Hematopoietic multipotent progenitor cell treated with erythropoietin and hydrocortisone succinate and interleukin-3 and kit ligand, for 6 days (in vitro differentiated cells): ENCODE results near the gene NME4.
"Not testable (repeated sequence)": the region's sequence is repeated elsewhere in the genome, so short reads cannot be mapped to it uniquely, and the experiment has no call there.

Source experiments
- DNase-seq: peaks from one replicate; pipeline ENCODE4 v3.0.0-alpha.2; 2015

Gene NME4

DNA sequence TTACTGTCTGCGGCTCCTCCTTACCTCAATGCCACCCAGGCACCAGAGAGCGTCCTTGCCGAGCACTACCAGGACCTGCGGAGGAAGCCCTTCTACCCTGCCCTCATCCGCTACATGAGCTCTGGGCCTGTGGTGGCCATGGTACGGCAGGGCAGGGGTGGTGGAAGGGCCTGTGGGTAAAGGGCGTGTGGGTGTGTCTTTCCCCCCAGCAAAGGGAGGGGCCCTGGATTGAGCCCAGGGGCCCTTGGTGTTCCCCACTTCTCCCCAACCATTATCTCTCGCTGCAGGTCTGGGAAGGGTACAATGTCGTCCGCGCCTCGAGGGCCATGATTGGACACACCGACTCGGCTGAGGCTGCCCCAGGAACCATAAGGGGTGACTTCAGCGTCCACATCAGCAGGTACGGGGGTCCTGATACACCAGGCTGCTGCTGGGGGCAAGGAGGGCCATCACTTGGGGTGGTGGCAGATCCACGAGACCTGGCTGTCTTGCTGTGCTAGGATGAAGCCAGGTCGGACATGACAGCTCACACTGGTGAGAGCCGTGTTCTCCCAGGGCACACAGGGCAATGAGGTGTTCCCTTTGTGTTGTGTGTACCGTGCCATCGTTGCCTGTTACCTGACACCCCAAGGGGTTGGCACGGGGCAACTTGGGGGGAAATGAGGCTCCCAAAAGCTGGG is 2.5 kb downstream of the NME4 start:
- peak; percentile 93 for DNase-seq

DNA sequence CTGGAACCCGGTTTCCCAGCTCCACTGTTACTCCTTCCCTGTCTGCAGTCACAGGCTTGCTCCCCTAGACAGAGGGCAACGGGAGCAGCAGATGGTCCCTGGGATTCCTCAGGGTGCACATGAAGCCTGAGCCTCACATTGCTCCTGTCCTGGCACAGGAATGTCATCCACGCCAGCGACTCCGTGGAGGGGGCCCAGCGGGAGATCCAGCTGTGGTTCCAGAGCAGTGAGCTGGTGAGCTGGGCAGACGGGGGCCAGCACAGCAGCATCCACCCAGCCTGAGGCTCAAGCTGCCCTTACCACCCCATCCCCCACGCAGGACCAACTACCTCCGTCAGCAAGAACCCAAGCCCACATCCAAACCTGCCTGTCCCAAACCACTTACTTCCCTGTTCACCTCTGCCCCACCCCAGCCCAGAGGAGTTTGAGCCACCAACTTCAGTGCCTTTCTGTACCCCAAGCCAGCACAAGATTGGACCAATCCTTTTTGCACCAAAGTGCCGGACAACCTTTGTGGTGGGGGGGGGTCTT is 3.1 kb downstream of the NME4 start:
- DNase-seq = peak; percentile 61

DNA sequence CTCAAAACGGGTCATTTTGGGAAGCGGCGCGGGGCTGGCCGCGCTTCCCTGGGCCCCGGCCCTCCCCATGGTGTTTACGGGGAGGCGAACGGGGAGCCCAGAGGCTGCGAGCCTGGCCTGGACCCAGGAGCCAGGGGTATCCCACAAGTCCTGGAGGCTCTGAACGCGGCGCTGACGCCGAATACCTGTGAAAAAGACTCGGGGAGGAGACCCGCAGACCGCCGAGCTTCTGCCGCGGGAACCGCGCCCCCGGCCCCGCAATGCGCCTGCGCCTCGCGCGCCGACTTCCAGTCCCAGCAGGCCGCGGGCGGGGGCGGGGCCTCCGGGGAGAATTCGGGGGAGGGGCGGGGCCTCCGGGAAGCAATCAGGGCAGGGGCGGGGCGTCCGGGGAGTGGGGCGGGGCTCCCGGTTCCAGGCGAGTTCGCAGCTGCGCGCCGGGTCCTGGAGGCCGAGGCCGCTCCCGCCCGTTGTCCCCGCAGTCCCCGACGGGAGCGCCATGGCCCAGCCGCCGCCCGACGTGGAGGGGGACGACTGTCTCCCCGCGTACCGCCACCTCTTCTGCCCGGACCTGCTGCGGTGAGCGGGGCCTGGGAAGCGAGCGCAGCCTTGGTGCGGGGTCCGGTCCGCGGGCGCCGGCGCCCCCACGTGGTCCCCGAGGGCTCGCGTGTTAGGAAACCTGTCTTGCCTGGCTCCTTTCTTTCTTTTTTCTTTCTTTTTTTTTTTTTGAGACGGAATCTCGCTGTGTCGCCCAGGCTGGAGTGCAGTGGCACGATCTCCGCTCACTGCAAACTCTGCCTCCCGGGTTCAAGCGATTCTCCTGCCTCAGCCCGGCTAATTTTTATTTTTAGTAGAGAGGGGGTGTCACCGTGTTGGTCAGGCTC is 4.7 kb downstream of the NME4 start, which contains the start of gene DECR2:
DECR2 (plus strand) TSS at position 418 of the 881 bp plus-strand sequence; CDS start at position 497, 79 bp downstream.
- DNase-seq = peak; percentile 95

DNA sequence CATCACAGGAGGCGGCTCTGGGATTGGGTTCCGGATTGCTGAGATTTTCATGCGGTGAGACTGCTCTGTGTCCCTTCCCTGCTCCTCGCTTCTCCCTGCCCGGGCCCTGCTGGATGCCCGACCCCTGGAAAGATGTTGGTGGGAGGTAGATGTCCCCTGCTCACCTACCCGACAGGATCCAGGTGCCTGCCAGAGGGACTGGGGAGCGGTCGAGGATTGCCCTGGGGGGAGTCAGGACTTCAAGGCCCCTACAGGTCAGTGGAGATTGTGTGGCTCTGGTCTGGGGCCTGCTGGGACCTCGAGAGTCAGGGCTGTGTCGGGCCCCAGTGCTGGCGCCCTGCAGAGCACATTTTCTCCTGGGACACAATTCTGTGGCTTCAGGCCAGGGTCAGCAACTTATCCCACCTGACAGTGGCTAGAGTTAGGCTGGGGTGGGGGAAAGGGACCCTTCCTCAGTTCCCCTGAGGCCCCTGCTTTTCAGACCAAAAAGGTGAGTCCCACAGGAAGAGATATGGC is 8.0 kb downstream of the NME4 start:
- peak; percentile 2 for DNase-seq

DNA sequence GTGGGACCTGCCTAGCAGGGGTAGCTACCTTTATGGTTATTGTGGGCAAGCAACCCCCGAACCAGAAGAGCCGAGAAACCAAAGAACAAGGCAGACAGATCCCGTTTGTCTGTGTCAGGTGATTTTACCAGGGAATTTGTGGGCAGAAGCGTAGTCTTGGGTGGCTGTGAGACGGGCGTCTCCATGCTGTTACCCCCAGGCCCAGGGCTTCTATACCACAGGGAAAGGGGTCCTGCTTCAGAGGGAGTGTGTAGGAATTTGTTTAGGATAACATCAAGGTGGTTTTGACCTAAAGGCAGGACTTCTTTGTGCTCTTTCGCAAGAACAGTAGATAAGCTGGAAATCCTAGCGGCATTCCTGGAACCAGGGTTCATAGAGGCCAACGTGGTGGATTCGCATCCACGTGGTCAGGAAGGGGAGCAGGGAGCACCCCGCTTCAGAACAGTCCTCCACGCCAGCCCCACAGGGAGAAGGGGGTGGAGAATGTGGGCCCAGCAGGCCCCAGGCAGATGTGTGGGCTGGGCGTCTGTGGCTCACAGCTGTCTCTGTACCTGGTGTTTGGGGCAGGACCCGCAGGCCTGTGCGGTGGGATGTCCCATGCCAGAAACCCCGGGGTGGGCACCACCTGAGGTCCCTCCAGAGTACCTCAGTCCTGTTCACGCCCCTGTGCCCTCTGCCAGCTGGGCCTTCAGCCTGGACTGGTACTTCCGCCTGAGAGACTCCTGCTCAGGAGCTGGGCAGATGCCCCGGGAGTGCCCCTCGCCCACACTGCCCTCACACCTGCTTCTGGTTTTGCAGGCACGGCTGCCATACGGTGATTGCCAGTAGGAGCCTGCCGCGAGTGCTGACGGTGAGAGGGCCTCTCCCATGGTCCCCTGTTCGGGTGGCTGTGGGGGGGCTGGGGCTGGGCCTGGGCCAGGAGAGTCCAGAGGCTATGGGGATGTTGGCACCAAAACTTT is 8.8 kb downstream of the NME4 start:
- peak; percentile 4 for DNase-seq

DNA sequence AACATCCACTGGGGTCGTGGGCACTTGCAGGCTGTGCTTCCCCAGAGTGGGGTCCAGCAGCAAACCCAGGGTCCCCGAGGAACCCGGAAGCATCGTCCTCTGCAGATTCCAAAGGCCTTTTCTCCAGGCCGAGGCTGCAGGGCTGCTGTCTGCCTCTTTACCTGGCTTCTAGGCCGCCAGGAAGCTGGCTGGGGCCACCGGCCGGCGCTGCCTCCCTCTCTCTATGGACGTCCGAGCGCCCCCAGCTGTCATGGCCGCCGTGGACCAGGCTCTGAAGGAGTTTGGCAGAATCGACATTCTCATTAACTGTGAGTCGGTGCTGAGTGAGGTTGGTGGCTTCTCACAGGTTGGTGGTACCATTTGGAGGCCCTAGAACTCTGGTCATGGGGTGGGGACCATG is 10.3 kb downstream of the NME4 start:
- DNase-seq = no peak

DNA sequence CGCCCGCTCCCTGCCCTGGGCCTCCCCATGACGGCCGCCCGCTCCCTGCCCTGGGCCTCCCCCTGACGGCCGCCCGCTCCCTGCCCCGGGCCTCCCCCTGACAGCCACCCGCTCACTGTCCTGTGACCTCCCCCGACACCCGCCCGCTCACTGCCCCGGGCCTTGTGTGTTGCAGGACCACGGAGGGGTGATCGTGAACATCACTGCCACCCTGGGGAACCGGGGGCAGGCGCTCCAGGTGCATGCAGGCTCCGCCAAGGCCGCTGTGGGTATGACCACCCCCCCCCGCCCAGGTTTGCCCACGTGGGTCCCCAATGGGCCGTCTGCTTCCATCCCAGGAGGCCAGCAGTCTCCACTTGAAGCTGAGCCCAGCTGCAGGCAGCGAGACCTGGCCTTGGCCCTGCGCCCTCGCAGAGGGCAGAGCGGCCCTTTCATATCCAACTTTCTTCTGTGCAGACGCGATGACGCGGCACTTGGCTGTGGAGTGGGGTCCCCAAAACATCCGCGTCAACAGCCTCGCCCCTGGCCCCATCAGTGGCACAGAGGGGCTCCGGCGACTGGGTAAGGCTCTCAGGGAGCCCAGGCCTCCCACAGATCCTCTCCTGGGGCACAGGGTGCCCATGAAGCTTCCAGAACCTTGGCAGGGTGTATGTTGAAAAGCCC is 13.6 kb downstream of the NME4 start:
- DNase-seq = no peak

DNA sequence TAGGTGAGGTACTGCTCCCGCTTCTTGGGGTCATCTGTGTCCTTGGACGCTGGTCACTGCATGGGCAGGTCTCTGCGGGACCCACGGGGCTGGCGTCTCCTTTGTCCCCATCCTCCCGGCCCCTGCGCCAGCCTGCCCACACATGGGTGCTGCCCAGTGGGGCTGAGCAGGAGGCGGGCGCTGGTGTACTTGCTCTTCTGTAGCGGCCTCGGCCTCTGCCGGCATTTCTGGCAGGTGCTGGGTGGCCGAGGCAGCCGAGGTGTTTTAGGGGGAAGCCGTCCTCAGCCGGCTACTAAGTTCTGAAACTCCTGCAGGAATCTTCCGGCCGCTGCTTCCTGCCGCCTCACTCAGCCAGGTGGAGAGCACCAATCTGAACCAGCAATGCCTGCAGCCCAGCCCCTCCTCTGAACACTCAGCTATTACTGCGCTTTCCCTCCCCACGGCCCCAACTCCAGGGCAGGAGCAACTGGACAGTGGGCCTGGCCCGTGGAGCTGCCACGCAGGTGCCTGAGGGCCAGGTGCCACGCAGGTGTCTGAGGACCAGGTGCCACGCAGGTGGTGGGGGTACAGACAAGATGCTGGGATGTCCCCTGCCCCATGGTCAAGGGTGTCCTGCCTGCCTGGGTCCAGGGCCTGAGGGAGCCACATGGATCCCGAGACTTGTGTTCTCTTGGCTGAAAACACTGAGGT is 14.7 kb downstream of the NME4 start:
- DNase-seq = no peak

DNA sequence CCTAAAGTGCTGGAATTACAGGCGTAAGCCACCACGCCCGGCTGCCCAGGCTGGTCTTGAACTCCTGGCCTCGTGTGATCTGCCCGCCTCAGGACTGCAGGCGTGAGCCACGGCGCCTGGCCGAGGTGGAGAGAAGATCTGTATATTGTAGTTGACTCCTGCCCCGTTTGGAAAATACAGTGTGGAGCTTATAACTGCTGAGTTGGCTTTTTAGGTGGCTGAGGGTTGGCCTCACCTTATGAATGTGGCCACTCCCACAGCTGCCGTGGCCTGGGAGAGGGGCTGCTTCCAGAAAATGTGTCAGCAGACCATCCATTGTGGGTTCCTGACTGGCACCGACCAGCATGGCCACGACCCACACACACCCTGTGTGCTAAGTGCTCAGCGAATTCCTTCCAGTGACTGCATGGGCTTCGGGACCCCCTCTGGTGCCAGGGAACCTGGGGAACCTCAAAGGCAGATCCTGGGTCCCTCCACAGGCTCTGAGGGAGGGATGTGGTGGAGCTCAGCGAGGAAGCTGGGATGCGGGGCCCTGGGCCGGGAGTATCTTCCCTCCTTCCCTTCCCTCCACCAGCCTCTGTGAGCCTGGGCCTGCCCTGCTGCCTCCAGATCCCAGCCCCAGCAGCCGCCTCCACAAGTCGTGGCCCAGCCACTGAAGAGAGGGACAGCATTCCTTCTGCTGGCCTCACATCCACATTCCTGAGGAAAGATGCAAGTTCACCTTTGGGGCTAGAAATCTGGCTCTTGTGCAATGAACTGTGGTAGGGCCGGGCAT is 17.6 kb downstream of the NME4 start:
- no peak for DNase-seq

DNA sequence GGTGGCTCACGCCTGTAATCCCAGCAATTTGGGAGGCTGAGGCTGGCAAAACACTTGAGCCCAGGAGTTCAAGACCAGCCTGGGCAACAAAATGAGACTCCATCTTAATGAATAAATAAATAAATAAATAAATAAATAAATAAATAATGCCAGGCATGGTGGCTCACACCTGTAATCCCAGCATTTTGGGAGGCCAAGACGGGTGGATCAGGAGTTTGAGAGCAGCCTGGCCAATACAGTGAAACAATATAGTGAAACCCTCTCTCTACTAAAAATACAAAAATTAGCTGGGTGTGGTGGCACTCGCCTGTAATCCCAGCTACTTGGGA is 18.1 kb downstream of the NME4 start:
- not testable (repeated sequence) for DNase-seq

DNA sequence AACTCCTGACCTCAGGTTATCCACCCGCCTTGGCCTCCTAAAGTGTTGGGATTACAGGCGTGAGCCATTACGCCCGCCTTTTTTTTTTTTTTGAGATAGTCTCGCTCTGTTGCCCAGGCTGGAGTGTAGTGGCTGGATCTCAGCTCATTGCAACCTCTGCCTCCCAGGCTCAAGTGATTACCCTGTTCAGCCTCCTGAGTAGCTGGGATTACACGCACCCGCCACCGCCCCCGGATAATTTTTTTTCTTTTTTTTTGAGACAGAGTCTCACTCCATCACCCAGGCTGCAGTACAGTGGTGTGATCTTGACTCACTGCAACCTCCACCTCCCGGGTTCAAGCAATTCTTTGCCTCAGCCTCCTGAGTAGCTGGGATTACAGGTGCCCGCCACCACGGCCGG is 25.2 kb downstream of the NME4 start:
- not testable (repeated sequence) for DNase-seq

DNA sequence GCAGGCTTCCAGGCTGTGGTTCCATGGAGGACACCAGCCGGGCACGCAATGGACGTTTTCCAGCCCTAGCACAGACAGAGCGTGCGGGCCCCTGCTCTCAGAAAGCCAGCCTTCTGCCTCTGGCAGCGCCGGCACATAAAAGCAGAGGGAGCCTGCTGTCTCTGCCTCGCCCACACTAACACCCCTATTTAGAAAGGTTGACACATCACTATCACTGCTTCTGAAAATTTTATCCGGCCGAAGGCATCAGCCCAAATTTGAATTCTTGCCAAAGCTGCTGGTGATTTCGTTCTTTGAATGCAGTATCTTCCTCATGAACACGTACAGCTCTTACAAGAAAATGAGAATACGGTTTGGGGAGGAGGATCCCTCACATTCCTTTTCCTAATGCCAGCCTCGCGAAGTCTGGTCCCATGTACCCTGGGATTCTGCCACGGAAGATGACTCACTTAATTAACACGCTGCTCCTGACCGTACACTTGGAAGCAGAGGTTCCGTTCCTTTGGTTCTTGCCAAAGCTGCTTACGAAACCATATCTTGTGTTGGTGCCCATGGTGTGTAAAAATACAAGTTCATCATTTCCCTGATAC is 27.1 kb downstream of the NME4 start:
- DNase-seq = peak; percentile 59

DNA sequence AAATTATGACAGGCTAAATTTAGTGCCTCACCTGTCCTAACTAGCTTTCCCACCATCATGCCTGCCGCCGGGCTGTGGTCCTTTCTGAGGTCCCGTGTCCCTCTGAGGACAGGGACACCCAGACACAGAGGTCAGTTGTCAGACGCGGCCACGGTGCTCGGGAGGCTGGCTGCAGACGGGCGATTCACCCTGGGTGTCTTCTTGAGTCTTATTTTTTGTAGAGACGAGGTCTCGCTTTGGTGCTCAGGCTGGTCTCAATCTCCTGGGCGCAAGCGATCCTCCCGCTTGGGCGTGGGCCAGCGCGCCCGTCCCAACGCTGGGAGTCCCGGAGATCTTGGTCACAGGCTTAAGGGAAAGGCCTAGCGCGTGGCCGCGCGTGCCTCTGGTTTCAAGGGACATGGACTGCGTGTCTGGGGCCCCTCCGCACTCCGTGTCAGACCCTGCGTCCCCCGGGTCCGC is 27.7 kb downstream of the NME4 start:
- peak; percentile 55 for DNase-seq

DNA sequence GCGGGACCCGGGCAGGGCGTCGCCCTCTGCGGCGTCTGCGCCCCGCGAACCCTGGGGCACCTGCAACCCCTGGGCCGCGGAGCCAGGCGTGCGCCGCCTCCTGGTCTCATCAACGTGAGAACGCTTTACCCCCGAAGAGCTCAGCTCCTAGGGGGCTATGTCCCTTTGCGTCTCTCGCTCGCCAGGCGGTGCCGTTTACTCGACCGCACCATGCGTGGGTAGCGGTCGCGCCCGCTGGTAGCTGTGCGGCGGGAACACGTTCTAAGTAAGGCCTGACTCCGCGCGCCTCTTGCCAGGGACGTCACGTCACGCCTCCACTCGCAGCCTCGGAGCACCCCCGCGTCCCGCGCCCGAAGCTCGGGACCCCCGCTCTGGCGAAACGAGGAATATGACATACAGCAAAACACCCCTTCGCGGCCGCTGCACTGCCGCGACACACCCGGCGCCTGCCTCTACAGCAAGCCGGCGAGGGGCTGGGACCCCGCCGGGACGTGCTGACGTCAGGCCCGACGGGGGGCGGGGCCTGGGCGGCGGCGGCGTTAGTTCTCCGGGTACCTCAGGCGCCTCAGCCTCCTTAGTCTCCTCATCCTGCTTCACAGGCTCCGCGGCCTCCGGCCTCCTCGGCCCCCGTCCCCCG is 28.2 kb downstream of the NME4 start, which contains the start of gene RAB11FIP3:
RAB11FIP3 (plus strand) TSS at position 568 of the 637 bp plus-strand sequence. CDS start 358 bp downstream, outside the sequence.
- DNase-seq = peak; percentile 90

DNA sequence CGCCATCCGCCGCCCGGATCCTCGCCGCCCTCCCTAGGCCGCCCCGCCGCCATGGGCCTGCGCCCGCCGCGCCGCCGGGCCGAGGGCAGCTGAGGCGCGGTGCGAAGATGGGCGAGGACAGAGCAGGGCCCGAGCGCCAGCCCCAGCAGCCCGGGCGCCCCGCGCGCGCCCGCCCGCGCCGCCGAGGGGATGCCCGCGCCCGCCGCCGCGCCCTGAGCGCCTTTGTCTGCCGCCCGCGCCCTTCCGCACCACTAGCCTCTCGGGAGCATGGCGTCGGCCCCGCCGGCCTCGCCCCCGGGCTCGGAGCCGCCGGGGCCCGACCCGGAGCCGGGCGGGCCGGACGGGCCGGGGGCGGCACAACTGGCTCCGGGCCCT is 28.7 kb downstream of the NME4 start:
- DNase-seq = peak; percentile 38

DNA sequence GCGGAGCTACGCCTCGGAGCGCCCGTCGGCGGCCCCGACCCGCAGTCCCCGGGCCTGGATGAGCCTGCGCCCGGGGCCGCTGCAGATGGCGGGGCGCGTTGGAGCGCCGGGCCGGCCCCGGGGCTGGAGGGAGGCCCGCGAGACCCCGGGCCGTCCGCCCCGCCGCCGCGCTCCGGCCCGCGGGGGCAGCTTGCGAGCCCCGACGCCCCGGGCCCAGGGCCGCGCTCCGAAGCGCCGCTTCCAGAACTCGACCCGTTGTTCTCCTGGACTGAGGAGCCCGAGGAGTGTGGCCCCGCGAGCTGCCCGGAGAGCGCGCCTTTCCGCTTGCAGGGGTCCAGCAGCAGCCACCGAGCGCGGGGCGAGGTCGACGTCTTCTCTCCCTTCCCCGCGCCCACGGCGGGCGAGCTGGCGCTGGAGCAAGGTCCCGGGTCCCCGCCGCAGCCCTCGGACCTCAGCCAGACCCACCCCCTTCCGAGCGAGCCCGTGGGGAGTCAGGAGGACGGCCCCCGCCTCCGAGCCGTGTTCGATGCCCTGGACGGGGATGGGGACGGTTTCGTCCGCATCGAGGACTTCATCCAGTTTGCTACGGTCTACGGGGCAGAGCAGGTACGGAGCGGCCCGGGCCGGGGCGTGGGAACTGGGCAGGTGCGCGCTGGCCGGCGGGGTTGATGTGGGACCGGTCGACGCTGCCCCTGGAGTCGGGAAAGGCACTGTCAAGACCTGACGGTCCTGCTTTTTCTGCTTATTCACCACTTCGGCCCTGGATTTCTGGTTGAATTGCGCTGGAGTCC is 29.3 kb downstream of the NME4 start:
- no peak for DNase-seq

DNA sequence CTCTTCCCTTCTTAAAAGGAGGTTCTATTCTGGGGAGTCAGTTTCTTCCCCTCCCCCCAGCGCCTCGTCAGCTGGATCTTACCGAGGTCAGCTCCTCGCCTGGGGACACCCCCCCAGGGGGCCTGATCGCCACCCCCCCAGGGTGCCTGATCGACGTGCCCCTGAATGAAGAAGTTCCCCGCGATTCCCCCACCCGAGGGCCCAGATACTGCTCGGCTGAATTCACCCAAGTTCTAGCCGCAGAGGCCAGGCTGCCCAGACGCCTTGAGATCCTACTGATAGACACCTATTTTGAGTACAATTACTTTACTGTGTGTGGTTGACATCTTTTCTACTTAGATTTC is 29.9 kb downstream of the NME4 start:
- DNase-seq = no peak

DNA sequence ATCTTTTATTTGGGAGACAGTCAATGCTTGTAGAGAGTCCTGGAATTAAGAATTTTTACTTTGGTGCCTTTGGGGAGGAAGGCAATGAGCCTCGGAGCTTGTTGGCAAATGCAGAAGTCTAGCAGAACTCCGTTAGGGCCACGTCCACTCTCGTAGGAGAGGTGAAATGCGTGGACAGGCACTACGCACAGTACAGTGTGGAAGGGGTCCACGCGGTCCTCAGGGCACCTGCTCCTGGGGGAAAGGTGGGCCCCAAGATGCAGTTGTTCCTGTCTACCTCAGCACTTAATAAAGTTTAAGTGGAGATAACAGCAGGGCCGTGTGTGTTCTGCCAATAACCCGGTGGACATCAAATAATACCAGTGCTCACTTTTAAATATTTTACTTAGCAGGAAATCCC is 30.3 kb downstream of the NME4 start:
- DNase-seq = no peak

DNA sequence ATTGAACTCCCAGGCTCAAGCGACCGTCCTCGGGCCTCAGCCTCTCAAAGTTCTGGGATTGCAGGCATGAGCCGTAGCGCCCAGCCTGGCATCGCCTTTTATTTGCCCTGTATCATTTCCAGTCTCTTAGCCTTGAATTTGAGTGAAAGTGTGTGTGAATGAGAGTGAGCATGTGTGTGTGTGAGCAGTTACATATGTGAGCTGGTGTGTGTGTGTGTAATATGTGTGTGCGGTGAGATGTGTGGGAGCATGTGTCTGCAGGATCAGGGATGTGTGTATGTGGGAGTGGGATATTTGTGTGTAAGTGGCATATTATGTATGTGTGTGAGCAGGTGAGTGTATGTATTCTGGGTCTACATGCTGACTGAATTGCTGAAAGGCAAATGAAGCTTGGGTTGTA is 33.9 kb downstream of the NME4 start:
- no peak for DNase-seq
